ENCODE data around the gene ERVV-1.

GRCh38 chr19:53015730-53016129, 2.0 kb downstream of the ERVV-1 start:
- TF ChIP-seq EZH2phosphoT487 (IDR thresholded peaks at IDR 0.05; ENCODE audit: borderline replicate concordance, low read length) = no peak
- TF ChIP-seq, protein P1, sequence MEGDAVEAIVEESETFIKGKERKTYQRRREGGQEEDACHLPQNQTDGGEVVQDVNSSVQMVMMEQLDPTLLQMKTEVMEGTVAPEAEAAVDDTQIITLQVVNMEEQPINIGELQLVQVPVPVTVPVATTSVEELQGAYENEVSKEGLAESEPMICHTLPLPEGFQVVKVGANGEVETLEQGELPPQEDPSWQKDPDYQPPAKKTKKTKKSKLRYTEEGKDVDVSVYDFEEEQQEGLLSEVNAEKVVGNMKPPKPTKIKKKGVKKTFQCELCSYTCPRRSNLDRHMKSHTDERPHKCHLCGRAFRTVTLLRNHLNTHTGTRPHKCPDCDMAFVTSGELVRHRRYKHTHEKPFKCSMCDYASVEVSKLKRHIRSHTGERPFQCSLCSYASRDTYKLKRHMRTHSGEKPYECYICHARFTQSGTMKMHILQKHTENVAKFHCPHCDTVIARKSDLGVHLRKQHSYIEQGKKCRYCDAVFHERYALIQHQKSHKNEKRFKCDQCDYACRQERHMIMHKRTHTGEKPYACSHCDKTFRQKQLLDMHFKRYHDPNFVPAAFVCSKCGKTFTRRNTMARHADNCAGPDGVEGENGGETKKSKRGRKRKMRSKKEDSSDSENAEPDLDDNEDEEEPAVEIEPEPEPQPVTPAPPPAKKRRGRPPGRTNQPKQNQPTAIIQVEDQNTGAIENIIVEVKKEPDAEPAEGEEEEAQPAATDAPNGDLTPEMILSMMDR (conservative IDR thresholded peaks at IDR 0.05; ENCODE audit: low read depth, low read length) = no peak
- no peak for TF ChIP-seq EZH2 (IDR thresholded peaks at IDR 0.05; ENCODE audit: low read length, unreplicated experiment)

Data from PC-3 (cell line).